Brain microvascular endothelial cell (primary cell): ENCODE measurements around the gene IGFL3.

Experiments used
- DNase-seq: peaks from one replicate; pipeline ENCODE4 v3.0.0-alpha.2; 2020
- H3K27ac ChIP-seq: fragments of 250-450 bp; sonication (Bioruptor Pico); 2 replicates; pipeline ENCODE4 v1.5.1; 2020; ENCODE audit warnings: mild to moderate bottlenecking, moderate library complexity
- H3K27me3 ChIP-seq: fragments of 250-450 bp; sonication (Bioruptor Pico); replicated peaks from 2 replicates; pipeline ENCODE4 v1.5.1; 2020; ENCODE audit warnings: mild to moderate bottlenecking
- H3K36me3 ChIP-seq: fragments of 250-450 bp; sonication (Bioruptor Pico); replicated peaks from 2 replicates; pipeline ENCODE4 v1.5.1; 2020; ENCODE audit warnings: mild to moderate bottlenecking
- H3K4me3 ChIP-seq: 2 replicates; pipeline ENCODE4 v1.5.1; 2011; ENCODE audit warnings: low read depth, mild to moderate bottlenecking, control low read depth, low read length, moderate library complexity
- in situ Hi-C: cut with HindIII; loops from 2 replicates; pipeline ENCODE4 v1.10.0; 2017; ENCODE audit warnings: low sequenced_read_pairs, low pct_ligation_motif_present
- TF ChIP-seq, protein P1 (sequence below): IDR thresholded peaks from 2 replicates; pipeline ENCODE4 v1.5.1; 2011; ENCODE audit warnings: low read depth, mild to moderate bottlenecking, moderate library complexity, low read length, control low read depth, inconsistent platforms; ENCODE audit errors: missing control alignments

Gene IGFL3

GRCh38 chr19:46088101-46088500, 36.4 kb downstream of the IGFL3 start:
- Histone ChIP-seq H3K27me3 (peaks cover 25% of the 10 kb centered on the region), H3K4me3 (no peak overlapping the region), H3K36me3 (no peaks in the 10 kb centered on the region), H3K27ac (no peak overlapping the region)
- TF ChIP-seq, protein P1, sequence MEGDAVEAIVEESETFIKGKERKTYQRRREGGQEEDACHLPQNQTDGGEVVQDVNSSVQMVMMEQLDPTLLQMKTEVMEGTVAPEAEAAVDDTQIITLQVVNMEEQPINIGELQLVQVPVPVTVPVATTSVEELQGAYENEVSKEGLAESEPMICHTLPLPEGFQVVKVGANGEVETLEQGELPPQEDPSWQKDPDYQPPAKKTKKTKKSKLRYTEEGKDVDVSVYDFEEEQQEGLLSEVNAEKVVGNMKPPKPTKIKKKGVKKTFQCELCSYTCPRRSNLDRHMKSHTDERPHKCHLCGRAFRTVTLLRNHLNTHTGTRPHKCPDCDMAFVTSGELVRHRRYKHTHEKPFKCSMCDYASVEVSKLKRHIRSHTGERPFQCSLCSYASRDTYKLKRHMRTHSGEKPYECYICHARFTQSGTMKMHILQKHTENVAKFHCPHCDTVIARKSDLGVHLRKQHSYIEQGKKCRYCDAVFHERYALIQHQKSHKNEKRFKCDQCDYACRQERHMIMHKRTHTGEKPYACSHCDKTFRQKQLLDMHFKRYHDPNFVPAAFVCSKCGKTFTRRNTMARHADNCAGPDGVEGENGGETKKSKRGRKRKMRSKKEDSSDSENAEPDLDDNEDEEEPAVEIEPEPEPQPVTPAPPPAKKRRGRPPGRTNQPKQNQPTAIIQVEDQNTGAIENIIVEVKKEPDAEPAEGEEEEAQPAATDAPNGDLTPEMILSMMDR: no peak
- no peak for DNase-seq
- in situ Hi-C loops: no loop called here

- no peak overlapping the region for H3K27ac ChIP-seq
- in situ Hi-C loops: no loop called here
- H3K27me3 ChIP-seq: peaks cover 28% of the 10 kb centered on the region
- TF ChIP-seq, protein P1: no peak
- DNase-seq: no peak
- no peak overlapping the region for H3K4me3 ChIP-seq
- H3K36me3 ChIP-seq: no peaks in the 10 kb centered on the region
Measured at GRCh38 chr19:46085888-46086287, 38.6 kb downstream of the IGFL3 start.

GRCh38 chr19:46082728-46083050, 41.8 kb downstream of the IGFL3 start:
- TF ChIP-seq, protein P1: no peak
- Histone ChIP-seq H3K27me3 (peaks cover 13% of the 10 kb centered on the region), H3K4me3 (no peak overlapping the region), H3K36me3 (no peaks in the 10 kb centered on the region), H3K27ac (no peak overlapping the region)
- DNase-seq: no peak
- in situ Hi-C loops: no loop called here

DNA sequence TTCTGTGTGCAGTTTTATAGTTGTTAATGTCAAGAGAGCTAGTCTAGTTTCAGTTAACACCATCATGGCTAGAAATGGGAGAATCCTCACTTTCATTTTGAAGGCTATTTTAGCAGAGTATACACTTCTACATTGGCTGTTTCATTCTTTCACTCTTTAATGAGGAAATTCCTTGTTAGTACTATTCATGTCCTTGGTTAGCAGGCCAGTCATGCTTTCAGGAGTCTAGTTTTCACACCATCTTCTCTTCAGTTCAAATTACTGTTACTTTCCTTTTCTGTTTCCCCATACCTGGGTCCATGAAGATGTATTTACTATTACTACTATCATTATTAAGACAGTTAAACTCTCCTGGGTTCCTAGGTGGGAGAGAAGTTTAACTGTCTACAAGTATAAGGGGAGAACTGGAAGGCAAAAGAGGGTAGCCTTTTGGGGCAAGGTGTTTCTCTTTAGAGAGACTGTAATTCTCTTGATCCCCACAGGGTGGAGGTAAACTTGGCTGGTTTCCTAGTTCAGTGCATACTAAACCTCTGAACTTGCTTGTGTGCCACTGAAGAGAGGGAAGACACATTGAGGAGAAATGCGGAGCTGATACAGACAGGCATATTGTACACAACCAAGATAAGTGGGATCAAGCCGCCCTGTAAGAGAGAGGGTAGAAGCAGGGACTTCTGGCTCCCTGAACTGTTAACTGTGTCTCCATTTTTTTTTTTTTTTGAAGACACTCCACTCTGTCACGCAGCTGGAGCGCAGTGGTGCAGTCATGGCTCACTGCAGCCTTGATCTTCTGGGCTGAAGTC, 42.4 kb downstream of the IGFL3 start:
- H3K36me3 ChIP-seq: no peaks in the 10 kb centered on the region
- no peak overlapping the region for H3K27ac ChIP-seq
- H3K27me3 ChIP-seq: peaks cover 16% of the 10 kb centered on the region
- TF ChIP-seq, protein P1: peak; percentile 71
- peak; percentile 46 for DNase-seq
- in situ Hi-C loops: no loop called here
- H3K4me3 ChIP-seq: no peak overlapping the region

GRCh38 chr19:46080561-46080960, 43.9 kb downstream of the IGFL3 start:
- Histone ChIP-seq H3K27me3 (peaks cover 26% of the 10 kb centered on the region), H3K27ac (no peak overlapping the region), H3K36me3 (no peaks in the 10 kb centered on the region), H3K4me3 (no peak overlapping the region)
- in situ Hi-C loops: no loop called here
- TF ChIP-seq, protein P1: no peak
- DNase-seq: peak; percentile 98

GRCh38 chr19:46079576-46079975, 44.9 kb downstream of the IGFL3 start:
- H3K27me3 ChIP-seq: peaks cover 33% of the 10 kb centered on the region
- no peak for DNase-seq
- no peak overlapping the region for H3K27ac ChIP-seq
- no peaks in the 10 kb centered on the region for H3K36me3 ChIP-seq
- in situ Hi-C loops: no loop called here
- H3K4me3 ChIP-seq: no peak overlapping the region
- TF ChIP-seq, protein P1: no peak
